GM12878 (cell line): Measurements from ENCODE around the gene TMC6. TPM values are rescaled to one million over a fixed set of nuclear protein-coding genes. Genes with fewer than 3 reads are reported as not detected.

Experiments used
- ATF2 ChIP-seq: IDR thresholded peaks from 2 replicates; pipeline ENCODE4 v1.6.1; 2012; ENCODE audit warnings: low read length, inconsistent platforms
- BRCA1 ChIP-seq: IDR thresholded peaks from 2 replicates; pipeline ENCODE4 v1.6.1; 2011; ENCODE audit warnings: low read depth, low read length, improper control_type of control experiment
- CEBPB ChIP-seq, 2 experiments: fragments of 150-350 bp in 1 of 2; IDR thresholded peaks; 2 replicates each; pipeline ENCODE4 v1.6.1; 2012 to 2014; ENCODE audit warnings: low read depth in 2 of 2, low read length in 2 of 2, borderline replicate concordance in 1 of 2, inconsistent platforms in 1 of 2
- CHD1 ChIP-seq: IDR thresholded peaks from 2 replicates; pipeline ENCODE4 v1.6.1; 2012; ENCODE audit warnings: low read depth, low read length, improper control_type of control experiment
- ETV6 ChIP-seq, 2 experiments: fragments of 450-650 bp in 1 of 2; IDR thresholded peaks in 1 of 2; conservative IDR thresholded peaks in 1 of 2; 2 replicates each; pipeline ENCODE4 v1.6.1; 2014; ENCODE audit warnings: antibody characterized with exemption in 1 of 2, borderline replicate concordance in 1 of 2, low read depth in 1 of 2, mild to moderate bottlenecking in 1 of 2, moderate library complexity in 1 of 2
- JUNB ChIP-seq: IDR thresholded peaks from 2 replicates; pipeline ENCODE4 v1.6.1; 2016; ENCODE audit warnings: antibody characterized with exemption, mild to moderate bottlenecking
- MEF2A ChIP-seq: IDR thresholded peaks from 2 replicates; pipeline ENCODE4 v1.6.1; 2011; ENCODE audit warnings: low read depth, mild to moderate bottlenecking, low read length, moderate library complexity; ENCODE audit not compliant: insufficient read depth
- MEF2B ChIP-seq: fragments of 450-650 bp; IDR thresholded peaks from 2 replicates; pipeline ENCODE4 v1.6.1; 2018; ENCODE audit warnings: mild to moderate bottlenecking, moderate library complexity; ENCODE audit not compliant: partially characterized antibody, poor library complexity, severe bottlenecking
- MXI1 ChIP-seq: fragments of 150-350 bp; IDR thresholded peaks from 2 replicates; pipeline ENCODE4 v1.6.1; 2011; ENCODE audit warnings: low read depth, mild to moderate bottlenecking, inconsistent platforms, low read length, improper control_type of control experiment
- NBN ChIP-seq: fragments of 450-650 bp; IDR thresholded peaks from 2 replicates; pipeline ENCODE4 v1.6.1; 2016
- SIX5 ChIP-seq: IDR thresholded peaks from 2 replicates; pipeline ENCODE4 v1.6.1; 2011; ENCODE audit warnings: mild to moderate bottlenecking, low read depth, low read length, moderate library complexity; ENCODE audit not compliant: severe bottlenecking
- SMARCA5 ChIP-seq: fragments of 450-650 bp; IDR thresholded peaks from 2 replicates; pipeline ENCODE4 v1.6.1; 2017; ENCODE audit warnings: mild to moderate bottlenecking
- ZNF24 ChIP-seq: fragments of 450-650 bp; IDR thresholded peaks from 2 replicates; pipeline ENCODE4 v1.6.1; 2017; ENCODE audit warnings: antibody characterized with exemption, mild to moderate bottlenecking
- ZNF384 ChIP-seq: IDR thresholded peaks from 2 replicates; pipeline ENCODE4 v1.6.1; 2012; ENCODE audit warnings: low read depth, mild to moderate bottlenecking, low read length, improper control_type of control experiment, borderline replicate concordance
- polyA plus RNA-seq, 11 experiments: library from polyadenylated mRNA; depleted of rRNA in 4 of 11; unstranded in 6 of 11; stranded (reverse) in 5 of 11; fragments of >200 nt; fragmentation: Nextera tagmentation in 4 of 11; fragmentation: Illumina TruSeq in 1 of 11; extraction: Ambion mirVana in 4 of 11; extraction: Trizol in 1 of 11; gene quantifications; 1 replicate in 1 of 11; 2 replicates in 10 of 11; pipeline versions ENCODE4 v1.2.1 to v1.2.3, GENCODE V29; 2011 to 2016; ENCODE audit warnings: inconsistent platforms in 2 of 11, missing spikeins in 2 of 11, low read depth in 1 of 11
- total RNA-seq, 4 experiments: library from RNA; depleted of rRNA in 3 of 4; stranded (reverse); fragments of >200 nt in 3 of 4; fragmentation: Illumina TruSeq in 1 of 4; extraction: Trizol in 1 of 4; gene quantifications; 2 replicates each; pipeline versions ENCODE4 v1.2.1 to v1.2.3, GENCODE V29; 2013 to 2021
- TF ChIP-seq, protein P1 (sequence below): IDR thresholded peaks from 2 replicates; pipeline ENCODE4 v1.6.1; 2012; ENCODE audit warnings: mild to moderate bottlenecking, low read depth, low read length
- TF ChIP-seq, protein P2 (sequence below), 3 experiments: IDR thresholded peaks in 2 of 3; conservative IDR thresholded peaks in 1 of 3; 2 replicates each; pipeline ENCODE4 v1.5.1; 2011; ENCODE audit warnings: low read depth in 3 of 3, low read length in 3 of 3, mild to moderate bottlenecking in 3 of 3, control low read depth in 2 of 3, moderate library complexity in 2 of 3, inconsistent platforms in 1 of 3, mixed read lengths in 1 of 3; ENCODE audit not compliant: control insufficient read depth in 2 of 3, insufficient read depth in 1 of 3; ENCODE audit errors: extremely low read depth in 1 of 3
- TF ChIP-seq, protein P3 (sequence below): fragments of 450-650 bp; formaldehyde crosslinking; IDR thresholded peaks from 2 replicates; pipeline ENCODE4 v1.4.0; 2020; ENCODE audit warnings: mild to moderate bottlenecking, moderate library complexity

The TMC6 gene
- total and polyA plus RNA-seq, 10 of the 15 experiments (the other 5 are each of a cell fraction or from before 2014, with no cell fraction given) = 1.9 to 232 (median 60.6) TPM

- TF ChIP-seq, protein P1, sequence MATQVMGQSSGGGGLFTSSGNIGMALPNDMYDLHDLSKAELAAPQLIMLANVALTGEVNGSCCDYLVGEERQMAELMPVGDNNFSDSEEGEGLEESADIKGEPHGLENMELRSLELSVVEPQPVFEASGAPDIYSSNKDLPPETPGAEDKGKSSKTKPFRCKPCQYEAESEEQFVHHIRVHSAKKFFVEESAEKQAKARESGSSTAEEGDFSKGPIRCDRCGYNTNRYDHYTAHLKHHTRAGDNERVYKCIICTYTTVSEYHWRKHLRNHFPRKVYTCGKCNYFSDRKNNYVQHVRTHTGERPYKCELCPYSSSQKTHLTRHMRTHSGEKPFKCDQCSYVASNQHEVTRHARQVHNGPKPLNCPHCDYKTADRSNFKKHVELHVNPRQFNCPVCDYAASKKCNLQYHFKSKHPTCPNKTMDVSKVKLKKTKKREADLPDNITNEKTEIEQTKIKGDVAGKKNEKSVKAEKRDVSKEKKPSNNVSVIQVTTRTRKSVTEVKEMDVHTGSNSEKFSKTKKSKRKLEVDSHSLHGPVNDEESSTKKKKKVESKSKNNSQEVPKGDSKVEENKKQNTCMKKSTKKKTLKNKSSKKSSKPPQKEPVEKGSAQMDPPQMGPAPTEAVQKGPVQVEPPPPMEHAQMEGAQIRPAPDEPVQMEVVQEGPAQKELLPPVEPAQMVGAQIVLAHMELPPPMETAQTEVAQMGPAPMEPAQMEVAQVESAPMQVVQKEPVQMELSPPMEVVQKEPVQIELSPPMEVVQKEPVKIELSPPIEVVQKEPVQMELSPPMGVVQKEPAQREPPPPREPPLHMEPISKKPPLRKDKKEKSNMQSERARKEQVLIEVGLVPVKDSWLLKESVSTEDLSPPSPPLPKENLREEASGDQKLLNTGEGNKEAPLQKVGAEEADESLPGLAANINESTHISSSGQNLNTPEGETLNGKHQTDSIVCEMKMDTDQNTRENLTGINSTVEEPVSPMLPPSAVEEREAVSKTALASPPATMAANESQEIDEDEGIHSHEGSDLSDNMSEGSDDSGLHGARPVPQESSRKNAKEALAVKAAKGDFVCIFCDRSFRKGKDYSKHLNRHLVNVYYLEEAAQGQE = no peak
- TF ChIP-seq ZNF384 = no peak
- TF ChIP-seq NBN = peak; percentile 72
- no peak for TF ChIP-seq CHD1
- TF ChIP-seq BRCA1 = no peak
- no peak for TF ChIP-seq JUNB
- no peak for TF ChIP-seq SMARCA5
- TF ChIP-seq SIX5 = no peak
- TF ChIP-seq, protein P2, sequence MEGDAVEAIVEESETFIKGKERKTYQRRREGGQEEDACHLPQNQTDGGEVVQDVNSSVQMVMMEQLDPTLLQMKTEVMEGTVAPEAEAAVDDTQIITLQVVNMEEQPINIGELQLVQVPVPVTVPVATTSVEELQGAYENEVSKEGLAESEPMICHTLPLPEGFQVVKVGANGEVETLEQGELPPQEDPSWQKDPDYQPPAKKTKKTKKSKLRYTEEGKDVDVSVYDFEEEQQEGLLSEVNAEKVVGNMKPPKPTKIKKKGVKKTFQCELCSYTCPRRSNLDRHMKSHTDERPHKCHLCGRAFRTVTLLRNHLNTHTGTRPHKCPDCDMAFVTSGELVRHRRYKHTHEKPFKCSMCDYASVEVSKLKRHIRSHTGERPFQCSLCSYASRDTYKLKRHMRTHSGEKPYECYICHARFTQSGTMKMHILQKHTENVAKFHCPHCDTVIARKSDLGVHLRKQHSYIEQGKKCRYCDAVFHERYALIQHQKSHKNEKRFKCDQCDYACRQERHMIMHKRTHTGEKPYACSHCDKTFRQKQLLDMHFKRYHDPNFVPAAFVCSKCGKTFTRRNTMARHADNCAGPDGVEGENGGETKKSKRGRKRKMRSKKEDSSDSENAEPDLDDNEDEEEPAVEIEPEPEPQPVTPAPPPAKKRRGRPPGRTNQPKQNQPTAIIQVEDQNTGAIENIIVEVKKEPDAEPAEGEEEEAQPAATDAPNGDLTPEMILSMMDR (IDR thresholded peaks at IDR 0.05 in 2 of 3, conservative IDR thresholded peaks at IDR 0.05 in 1 of 3; ENCODE audit: control insufficient read depth in 2 of 3, extremely low read depth in 1 of 3, insufficient read depth in 1 of 3, low read depth in 3 of 3, low read length in 3 of 3) = 0 out of 6 replicates have a peak, but pooled peaks of 1 of the 3 experiments have one; percentile 1
- TF ChIP-seq ZNF24 = no peak
- TF ChIP-seq ETV6 (conservative IDR thresholded peaks at IDR 0.05 in 1 of 2, IDR thresholded peaks at IDR 0.05 in 1 of 2; ENCODE audit: borderline replicate concordance in 1 of 2, low read depth in 1 of 2) = 0 out of 4 replicates have a peak, but pooled peaks of 1 of the 2 experiments have one; percentile 20
- no peak for TF ChIP-seq MXI1
- TF ChIP-seq MEF2B = peak; percentile 35
- 0 out of 2 replicates have a peak, but pooled peaks have one; percentile 25 for TF ChIP-seq MEF2A
- TF ChIP-seq, protein P3, sequence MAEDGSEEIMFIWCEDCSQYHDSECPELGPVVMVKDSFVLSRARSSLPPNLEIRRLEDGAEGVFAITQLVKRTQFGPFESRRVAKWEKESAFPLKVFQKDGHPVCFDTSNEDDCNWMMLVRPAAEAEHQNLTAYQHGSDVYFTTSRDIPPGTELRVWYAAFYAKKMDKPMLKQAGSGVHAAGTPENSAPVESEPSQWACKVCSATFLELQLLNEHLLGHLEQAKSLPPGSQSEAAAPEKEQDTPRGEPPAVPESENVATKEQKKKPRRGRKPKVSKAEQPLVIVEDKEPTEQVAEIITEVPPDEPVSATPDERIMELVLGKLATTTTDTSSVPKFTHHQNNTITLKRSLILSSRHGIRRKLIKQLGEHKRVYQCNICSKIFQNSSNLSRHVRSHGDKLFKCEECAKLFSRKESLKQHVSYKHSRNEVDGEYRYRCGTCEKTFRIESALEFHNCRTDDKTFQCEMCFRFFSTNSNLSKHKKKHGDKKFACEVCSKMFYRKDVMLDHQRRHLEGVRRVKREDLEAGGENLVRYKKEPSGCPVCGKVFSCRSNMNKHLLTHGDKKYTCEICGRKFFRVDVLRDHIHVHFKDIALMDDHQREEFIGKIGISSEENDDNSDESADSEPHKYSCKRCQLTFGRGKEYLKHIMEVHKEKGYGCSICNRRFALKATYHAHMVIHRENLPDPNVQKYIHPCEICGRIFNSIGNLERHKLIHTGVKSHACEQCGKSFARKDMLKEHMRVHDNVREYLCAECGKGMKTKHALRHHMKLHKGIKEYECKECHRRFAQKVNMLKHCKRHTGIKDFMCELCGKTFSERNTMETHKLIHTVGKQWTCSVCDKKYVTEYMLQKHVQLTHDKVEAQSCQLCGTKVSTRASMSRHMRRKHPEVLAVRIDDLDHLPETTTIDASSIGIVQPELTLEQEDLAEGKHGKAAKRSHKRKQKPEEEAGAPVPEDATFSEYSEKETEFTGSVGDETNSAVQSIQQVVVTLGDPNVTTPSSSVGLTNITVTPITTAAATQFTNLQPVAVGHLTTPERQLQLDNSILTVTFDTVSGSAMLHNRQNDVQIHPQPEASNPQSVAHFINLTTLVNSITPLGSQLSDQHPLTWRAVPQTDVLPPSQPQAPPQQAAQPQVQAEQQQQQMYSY (CRISPR knock-in tag) = no peak
- no peak for TF ChIP-seq ATF2
- no peak for TF ChIP-seq CEBPB (IDR thresholded peaks at IDR 0.05; ENCODE audit: borderline replicate concordance in 1 of 2, low read depth in 2 of 2, low read length in 2 of 2)
These were observed 3.6 kb upstream of the TMC6 start (continued) for GRCh38 chr17:78132084-78132676.
